GM21447 (cell line): ENCODE results near the gene RPL39L.
"Not testable (repeated sequence)": the region's sequence is repeated elsewhere in the genome, so short reads cannot be mapped to it uniquely, and the experiment has no call there.

ENCODE experiments used
- ATAC-seq: cut with Tn5 transposase; IDR thresholded peaks from one replicate; pipeline ENCODE4 v1.9.1; 2021; ENCODE audit not compliant: unreplicated experiment

RPL39L gene

DNA sequence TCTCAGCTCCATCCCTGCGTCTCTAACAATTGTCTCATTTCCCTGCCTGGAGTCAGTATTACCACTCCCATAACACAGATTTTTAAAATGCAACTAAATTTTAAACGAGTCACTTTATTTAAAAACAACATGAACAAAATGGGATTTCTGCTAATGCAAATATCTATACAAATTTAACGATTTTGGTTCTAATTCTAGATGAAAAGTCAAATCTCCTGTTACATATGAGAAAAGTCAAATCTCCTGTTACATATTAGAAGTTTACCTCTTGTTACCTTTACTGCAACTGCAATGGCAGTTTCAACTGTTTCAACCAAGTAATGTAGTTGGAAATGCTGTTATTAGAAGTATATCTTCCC is 578 bp upstream of the RPL39L start:
- ATAC-seq = no peak

DNA sequence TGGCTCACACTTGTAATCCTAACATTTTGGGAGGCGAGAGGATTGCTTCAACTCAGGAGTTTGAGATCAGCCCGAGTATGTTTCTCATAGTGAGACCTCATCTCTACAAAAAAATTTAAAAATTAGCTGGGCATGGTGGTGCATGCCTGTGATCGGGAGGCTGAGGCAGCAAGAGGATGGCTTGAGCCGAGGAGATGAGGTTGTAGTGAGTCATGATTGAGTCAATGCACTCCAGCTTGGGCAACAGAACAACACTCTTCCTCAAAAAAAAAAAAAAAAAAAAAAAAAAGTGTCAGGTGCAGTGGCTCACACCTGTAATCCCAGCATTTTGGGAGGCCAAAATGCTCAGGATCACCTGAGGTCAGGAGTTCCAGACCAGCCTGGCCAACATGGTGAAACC is 2.4 kb downstream of the RPL39L start:
- ATAC-seq = no peak

DNA sequence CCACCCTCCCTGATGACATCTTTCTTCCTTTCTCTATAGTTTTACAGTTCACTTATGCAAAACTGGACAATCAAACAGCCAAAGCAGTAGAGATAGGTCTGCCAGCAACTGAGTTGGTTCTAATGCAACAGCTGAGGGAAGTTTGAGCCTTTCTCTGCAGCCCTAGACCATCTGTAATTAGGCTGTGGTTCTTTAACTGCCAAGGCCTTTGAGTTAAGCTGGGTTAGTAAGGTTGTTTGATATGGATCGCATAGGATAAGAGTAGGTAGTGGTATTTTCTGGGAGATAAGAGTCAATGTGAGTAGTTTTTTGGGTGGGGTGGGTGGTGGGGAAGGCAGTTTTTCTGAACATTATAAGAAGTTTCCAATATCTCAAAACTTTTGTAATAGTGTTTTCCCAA is 3.0 kb downstream of the RPL39L start:
- ATAC-seq = no peak

DNA sequence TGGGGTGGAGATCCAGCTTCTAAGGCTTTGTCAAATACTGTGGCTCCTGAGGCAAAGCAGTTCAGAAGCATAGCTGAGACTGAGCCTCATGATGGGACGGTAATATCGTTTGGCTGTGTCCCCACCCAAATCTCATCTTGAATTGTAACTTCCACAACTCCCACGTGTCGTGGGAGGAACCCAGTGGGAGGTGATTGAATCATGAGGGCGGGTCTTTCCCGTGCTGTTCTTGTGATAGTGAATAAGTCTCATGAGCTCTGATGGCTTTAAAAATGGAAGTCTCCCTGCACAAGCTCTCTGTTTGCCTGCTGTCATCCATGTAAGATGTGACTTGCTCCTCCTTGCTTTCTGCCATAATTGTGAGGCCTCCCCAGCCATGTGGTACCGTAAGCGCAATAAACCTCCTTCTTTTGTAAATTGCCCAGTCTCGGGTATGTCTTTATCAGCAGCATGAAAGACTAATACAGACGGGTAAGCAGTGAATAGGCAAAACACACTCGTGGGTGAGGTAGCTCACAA is 4.1 kb downstream of the RPL39L start:
- not testable (repeated sequence) for ATAC-seq

DNA sequence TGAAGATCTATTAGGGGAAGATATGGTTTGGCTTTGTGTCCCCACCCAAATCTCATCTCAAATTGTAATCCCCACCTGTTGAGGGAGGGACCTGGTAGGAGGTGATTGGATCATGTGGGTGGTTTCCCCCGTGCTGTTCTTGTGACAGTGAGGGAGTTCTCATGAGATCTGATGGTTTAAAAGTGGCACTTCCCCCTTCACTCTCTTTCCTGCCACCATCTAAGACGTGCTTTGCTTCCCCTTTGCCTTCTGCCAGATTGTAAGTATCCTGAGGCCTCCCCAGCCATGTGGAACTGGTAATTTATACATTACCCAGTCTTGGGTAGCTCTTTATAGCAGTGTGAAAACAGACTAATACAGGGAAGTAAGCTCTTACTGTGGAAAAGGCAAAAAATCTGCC is 6.1 kb downstream of the RPL39L start:
- not testable (repeated sequence) for ATAC-seq

DNA sequence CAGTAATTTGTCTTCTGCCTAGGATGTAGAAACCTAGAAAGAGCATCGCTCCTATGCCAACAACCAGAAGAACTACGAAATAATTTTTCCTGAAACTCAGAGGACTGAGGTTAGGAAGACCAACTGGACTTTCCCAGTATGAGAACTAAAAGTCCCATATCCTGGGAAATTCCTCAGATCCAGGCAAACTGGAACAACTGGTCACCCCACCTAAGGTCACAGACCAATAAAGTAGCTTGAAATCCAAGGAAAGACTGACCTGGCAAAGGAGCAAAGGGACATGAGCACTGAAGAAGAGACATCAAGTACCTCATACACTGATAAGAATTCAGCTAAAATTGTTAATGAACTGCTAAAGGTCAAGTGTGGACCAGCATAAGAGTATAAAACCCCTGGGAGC is 6.6 kb downstream of the RPL39L start:
- no peak for ATAC-seq

DNA sequence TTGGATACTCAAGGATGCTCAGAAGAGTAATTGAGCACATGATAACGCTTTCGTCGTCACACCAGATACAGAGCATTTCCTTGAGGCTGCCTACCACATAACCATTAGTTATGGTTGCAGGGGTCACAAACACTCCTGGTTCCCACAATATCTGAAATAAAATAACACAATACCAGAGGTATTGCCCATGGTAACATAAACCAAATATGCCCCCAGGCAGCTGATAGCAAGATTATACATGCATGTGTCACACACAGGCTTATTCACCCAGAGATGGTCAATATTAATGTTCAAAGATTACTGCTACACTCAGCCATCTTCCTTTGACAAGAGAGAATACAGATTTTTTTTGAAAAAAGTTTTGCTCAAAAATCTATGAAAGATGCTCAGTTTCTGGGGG is 7.3 kb downstream of the RPL39L start:
- no peak for ATAC-seq

DNA sequence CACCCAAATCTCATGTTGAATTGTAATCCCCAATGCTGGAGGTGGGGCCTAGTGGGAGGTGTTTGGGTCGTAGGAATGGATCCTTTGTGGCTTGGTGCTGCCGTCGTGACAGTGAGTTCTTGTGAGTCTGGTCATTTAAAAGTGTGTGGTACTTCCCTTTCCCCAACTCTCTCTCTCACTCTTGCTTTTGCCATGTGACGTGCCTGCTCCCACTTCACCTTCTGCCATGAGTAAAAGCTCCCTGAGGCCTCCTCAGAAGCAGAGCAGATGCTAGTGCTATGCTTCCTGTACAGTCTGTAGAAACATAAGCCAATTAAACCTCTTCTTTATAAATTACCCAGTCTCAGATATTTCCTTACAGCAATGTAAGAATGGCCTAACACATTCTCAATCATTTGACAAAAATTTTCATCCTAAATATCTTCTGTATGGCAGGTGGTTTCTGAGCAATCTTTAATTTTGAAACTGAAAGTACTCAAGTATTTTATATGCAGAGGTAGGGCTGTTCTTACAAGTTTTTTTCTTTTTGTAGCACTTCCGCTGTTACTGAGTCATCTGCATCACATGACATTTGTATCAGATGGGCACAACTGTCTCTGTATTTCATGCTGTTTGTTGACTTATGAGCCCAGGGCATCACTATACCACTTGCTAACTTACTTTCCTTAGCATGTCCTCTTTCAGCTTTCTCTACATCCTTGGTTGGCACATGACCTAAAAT is 8.8 kb downstream of the RPL39L start:
- ATAC-seq = peak; percentile 90

DNA sequence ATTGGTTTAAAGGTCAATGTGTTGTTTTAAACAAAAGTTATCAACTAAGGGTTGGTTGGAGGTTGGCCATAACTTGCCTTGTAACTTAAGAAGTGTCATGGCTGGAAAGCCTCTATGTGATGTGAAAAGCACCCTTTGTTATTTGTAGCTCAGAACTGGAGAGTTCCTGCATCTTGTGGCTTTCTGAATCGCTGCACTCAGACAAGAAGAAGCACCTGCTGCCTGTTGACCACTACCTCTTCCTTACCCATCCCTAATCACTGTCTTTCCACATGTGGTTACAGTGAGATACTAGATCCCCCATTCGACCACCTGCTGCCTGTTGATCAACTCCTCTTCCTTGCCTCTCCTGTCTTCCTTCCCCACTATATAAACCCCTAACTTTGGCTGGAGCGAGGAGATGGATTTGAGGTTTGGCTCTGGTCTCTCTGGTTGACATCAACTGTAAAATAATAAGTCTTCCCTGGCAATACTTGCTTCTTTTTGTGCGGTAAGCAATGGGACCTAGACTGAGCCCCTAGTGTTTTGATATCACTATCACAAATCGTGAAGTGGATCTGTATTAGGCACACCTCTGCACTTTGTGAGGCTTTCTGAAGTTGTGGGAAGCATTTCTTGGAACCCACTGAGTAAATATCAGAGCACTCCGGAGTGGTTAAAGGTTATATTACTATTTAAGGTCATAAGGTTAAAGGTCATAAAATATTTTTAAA is 13.8 kb downstream of the RPL39L start:
- peak; percentile 78 for ATAC-seq

DNA sequence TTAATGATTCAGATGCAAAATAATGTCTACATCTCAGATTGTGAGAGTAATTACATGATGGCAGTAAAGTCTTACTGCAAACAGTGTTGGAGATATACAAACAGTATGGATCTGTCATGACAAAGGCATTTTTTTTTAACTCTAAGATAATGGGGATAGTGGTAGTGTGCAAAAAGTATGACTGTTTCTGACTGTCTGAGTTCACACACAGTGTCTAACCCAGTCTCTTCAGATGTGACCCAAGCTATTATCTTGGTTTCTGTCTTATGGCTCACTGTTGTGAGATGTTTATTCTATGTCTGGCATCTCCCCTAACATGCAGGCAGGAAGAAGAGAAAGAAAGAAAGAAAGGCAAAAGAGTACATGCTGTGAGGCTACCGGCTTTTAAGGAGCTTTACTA is 17.0 kb downstream of the RPL39L start:
- ATAC-seq = no peak

DNA sequence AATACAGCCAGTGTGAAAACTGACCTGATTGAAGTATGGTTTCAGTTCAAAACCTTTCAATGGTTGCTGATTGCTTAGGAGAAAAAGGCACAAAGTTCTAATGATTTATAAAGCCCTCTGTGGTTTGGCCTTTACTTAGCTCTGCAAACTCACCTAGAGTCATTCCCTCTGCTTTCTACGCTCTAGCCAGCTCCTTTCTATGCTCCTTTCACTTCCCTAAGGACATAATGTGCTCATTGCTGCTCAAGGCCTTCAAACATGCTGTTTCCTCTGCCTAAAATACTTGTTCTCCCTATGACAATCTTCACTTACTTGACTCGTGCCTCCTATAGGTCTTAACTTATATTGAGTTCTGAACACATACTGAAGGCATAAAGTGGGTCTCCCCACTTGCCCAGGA is 19.0 kb downstream of the RPL39L start:
- ATAC-seq = no peak

DNA sequence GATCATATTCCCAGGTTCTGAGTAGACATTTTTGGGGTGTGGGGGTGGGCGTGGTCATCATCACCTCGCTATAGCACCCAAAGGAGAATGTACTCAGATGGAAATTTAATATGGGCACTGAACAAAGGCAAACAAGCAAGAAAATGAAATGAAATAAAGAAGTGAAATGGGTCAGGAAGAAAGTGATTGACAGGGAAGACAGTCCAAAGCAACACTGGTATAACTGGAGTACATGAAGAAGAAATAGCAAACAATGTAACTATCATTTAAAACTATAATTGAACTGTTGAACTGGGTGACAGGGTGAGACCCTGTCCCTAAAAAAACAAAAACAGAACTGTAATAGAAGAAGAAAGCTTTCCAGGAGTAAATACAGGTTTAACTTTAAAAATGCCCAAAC is 24.8 kb downstream of the RPL39L start:
- ATAC-seq = no peak

DNA sequence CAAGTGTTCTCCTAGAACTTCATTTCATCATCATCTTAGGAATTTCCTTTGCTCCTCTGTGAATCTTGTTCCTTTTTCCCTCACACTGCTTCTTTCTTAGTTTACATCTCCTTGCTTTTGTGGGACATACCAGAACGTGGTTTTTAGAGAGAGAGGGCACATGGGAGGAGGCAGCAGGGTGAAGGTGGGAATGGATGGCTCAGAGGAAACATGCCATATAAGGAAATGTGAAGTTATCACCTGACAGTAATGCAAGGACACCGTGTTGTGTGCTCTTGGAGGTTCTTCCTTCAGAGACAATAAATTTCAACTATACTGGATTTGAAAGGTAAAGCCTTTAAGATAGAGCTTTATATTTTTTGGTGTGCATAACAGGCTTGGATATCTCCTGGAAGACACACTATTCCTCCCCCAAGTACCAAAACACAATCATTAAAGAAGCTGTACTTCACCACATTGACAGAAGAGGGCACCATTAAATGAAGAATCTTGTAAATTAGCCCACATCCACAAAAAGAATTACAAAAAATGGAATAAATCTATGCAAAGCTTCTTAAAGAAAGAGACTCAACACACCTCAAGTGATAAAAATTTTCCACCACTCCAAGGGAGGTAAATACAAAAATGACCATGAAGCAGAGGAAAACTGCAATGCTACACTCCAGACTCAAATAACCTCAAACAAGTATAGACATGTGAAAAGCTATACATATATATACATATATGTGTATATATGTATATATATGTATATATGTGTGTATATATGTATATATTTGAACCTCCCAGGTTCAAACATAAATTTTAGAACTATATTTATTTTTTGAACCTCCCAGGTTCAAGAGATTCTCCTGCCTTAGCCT is 26.1 kb downstream of the RPL39L start:
- no peak for ATAC-seq

DNA sequence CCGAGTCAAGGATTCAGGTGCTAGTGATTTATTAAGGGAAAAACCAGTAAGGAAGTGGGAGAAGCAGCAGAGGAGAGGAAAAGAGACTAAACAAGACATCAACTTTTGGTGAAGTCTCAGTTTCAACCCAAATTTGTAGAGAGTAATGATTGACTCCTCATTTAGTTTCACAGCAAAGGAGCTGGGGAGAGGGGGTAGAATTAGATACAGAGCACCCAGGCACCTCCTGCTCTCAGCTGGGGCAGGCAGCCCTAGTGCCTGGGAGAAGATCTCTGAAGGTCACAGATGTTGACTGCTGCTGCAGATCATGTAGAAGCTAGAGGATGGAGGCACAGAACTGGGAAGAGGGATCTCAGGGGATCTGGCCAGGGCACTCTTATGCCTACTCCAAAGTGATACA is 29.1 kb downstream of the RPL39L start:
- no peak for ATAC-seq

DNA sequence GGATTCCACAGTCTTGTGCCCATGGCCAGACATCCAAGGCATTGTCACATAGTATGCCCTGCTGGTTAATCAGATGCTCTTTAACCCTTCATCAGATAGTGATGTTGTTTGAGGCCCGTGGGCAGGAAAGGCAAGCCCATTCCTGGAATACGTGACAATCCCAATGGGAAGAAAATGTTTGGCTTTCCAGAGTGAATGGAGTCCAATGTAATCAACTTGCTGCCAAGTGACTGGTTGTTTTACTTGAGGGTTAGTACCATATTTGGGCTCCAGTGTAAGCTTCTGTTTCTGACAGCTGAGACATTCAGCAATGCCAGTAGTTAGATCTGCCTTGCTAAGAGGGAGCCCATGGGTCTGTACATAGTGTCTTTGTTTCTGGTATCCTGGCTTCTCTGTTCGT is 31.3 kb downstream of the RPL39L start:
- no peak for ATAC-seq

DNA sequence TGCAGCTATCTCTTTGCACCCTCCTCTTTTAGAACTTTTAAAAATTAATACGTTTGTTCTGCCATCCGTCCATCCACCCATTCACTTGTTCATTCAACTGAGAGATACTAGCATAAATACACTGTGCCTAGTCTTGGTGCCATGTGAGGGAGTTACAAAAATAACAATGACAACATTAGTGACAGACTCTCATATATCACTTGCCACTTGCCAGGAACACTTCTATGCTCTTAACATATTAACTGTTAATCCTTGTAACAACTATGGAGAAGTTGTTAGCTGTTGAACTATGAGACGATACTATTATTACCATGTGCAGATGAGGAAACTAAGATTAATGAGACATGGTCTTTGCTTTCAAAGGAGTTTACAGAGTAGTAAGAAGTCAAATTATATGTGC is 33.6 kb downstream of the RPL39L start:
- no peak for ATAC-seq

DNA sequence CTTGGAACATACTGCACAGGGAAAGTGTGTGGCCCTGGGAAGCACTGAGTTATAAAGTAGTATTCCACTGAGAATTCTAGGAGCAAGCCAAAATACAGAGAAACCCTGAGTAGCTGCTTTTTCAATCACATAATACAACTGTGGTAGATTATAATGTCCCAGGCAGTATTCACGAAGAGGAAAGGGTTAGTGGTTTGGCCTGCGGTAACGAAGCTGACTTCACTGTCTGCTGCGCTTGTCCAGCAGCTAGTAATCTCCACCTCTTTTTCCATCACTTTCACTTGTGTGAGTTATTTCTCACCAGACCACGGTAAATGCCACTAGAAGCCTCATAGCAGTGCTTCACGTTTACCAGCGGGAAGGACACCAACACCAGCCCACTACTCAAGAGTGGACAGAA is 34.4 kb downstream of the RPL39L start:
- ATAC-seq = no peak

DNA sequence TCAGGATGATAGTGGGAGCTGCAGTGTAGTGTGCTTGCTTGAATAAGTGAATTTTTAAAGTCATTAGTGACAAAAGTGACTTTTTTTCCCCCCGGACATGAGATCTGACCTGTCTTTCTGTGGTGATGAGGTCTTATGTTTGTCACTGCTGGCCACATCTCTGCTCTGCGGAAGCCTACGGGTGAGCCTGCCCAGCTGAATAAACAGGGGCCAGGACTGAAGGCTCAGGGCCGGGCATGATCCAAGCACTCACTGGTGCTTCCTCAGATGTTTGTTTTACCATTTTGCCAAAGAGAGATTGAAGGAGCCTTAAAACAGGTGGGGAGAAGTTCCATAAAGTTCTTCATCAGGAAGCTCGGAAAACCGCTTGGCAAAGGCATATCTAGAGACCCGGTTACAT is 35.0 kb downstream of the RPL39L start:
- no peak for ATAC-seq

DNA sequence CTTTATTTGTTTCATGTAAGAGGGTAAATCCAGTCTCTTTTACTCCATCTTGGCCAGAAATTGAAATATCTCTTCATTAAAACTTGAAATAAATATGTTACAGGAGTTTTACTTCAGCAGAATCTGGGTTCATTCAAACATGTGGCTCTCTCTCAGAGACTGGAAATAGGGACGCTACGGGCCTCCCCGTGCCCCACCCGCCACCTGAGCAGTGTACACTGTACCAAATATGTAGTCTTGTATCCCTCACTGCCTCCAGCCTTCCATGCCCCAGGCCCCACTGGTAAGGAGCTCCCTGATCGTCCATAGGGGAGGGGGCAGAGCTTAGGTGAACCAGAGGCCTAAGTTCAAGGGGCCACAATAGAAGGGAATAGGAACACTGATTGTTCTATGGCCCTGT is 36.0 kb downstream of the RPL39L start:
- no peak for ATAC-seq

DNA sequence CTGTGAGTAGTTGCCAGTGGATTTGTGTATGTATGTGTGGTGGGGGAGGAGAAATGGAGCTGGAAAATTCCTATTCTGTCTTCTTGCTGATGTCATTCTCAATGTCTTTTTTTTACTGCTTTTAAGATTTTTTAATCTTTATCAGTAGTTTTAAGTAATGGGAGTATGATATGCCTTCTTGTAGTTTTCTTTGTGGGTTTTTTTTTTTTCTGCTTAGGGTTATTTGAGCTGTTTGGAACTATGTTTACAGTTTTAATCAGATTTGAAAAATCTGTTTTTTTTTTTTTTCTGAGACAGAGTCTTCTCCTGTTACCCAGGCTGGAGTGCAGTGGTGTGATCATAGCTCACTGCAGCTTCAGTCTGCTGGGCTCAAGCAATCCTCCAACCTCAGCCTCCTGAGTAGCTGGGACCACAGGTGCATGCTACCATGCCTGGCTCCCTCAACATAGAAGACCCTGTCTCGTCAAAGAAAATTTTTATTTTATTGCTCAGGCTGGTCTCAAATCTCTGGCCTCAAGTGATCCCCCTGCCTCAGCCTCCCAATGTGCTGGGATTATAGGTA is 37.1 kb downstream of the RPL39L start:
- no peak for ATAC-seq
